HCT116 (cell line): ENCODE results near the gene PPP1R37. TPM values are rescaled to one million over a fixed set of nuclear protein-coding genes. Genes with fewer than 3 reads are reported as not detected.

Experiments
- ATAC-seq: fragments of 200-7000 bp; cut with Tn5 transposase; 2 replicates; pipeline ENCODE4 v1.9.1; 2020; ENCODE audit warnings: mild to moderate bottlenecking, moderate library complexity
- BruUV-seq: library from RNA; stranded (reverse); fragments of 400-500 nt; replicated peaks from 2 replicates; lab custom pipeline; 2021; lab: Mats Ljungman, UMichigan
- CTCF ChIA-PET: fragments of 300-600 bp; sonication (Branson Sonifier 250); formaldehyde crosslinking; loops from one replicate; lab custom pipeline; 2021; ENCODE audit warnings: antibody characterized with exemption; lab: Charles Lee
- POLR2A ChIA-PET: fragments of 300-600, 350-600 bp; sonication (Branson Sonifier 250); formaldehyde crosslinking; loops from one replicate; lab custom pipeline; 2021; ENCODE audit warnings: antibody characterized with exemption; lab: Charles Lee
- RAD21 ChIA-PET, 2 experiments: fragments of 300-600 bp; sonication (Branson Sonifier 250); formaldehyde crosslinking; loops; one replicate each; lab custom pipeline; 2023; ENCODE audit warnings: low total read pairs in 2 of 2; ENCODE audit not compliant: uncharacterized antibody in 2 of 2, unreplicated experiment in 2 of 2, low non-redundant PET in 1 of 2; lab: Charles Lee
- DNase-seq: peaks from one replicate; pipeline ENCODE4 v3.0.0-alpha.2; 2010; ENCODE audit warnings: low read depth, low spot score
- H2AFZ ChIP-seq: fragments of 200-600 bp; shearing (Covaris generic), sonication (generic); 2 replicates; pipeline ENCODE4 v1.6.1; 2017; ENCODE audit warnings: low read depth, mixed run types, mixed read lengths, antibody characterized with exemption, low read length; ENCODE audit not compliant: poor library complexity, severe bottlenecking
- H3K27ac ChIP-seq: 2 replicates; pipeline ENCODE4 v1.5.1; 2012; ENCODE audit warnings: low read depth, low read length
- H3K27me3 ChIP-seq: fragments of 200-600 bp; sonication (generic); 2 replicates; pipeline ENCODE4 v1.6.1; 2016; ENCODE audit warnings: mixed run types, low read length, mixed read lengths; ENCODE audit not compliant: insufficient read depth
- H3K36me3 ChIP-seq, 2 experiments: fragments of 200-500 bp in 1 of 2; fragments of 200-600 bp in 1 of 2; sonication (Bioruptor generic) in 1 of 2; sonication (generic) in 1 of 2; 2 replicates each; pipeline versions ENCODE4 v1.5.1 to v1.6.1; 2014 to 2016; ENCODE audit warnings: low read length in 2 of 2, inconsistent platforms in 1 of 2, mixed read lengths in 1 of 2, mixed run types in 1 of 2; ENCODE audit not compliant: insufficient read depth in 2 of 2, control insufficient read depth in 1 of 2
- H3K4me1 ChIP-seq, 2 experiments: fragments of 200-600 bp in 1 of 2; sonication (generic) in 1 of 2; 2 replicates each; pipeline versions ENCODE4 v1.5.1 to v1.6.1; 2012 to 2017; ENCODE audit warnings: low read length in 2 of 2, inconsistent platforms in 1 of 2, mild to moderate bottlenecking in 1 of 2, mixed read lengths in 1 of 2, mixed run types in 1 of 2, moderate library complexity in 1 of 2; ENCODE audit not compliant: insufficient read depth in 2 of 2, control insufficient read depth in 1 of 2
- H3K4me2 ChIP-seq: fragments of 200-600 bp; sonication (generic); 2 replicates; pipeline ENCODE4 v1.6.1; 2017; ENCODE audit warnings: mixed run types, low read length, mixed read lengths
- H3K4me3 ChIP-seq, 2 experiments: fragments of 200-600 bp in 1 of 2; sonication (generic) in 1 of 2; replicated peaks in 1 of 2; 2 replicates each; pipeline ENCODE4 v1.5.1; 2011 to 2016; ENCODE audit warnings: low read length in 2 of 2, control low read depth in 1 of 2, low read depth in 1 of 2, mild to moderate bottlenecking in 1 of 2, mixed read lengths in 1 of 2, mixed run types in 1 of 2
- H3K79me2 ChIP-seq: fragments of 200-600 bp; sonication (generic); 2 replicates; pipeline ENCODE4 v1.6.1; 2017; ENCODE audit warnings: mild to moderate bottlenecking, mixed run types, low read length, moderate library complexity, mixed read lengths; ENCODE audit not compliant: insufficient read depth
- H3K9ac ChIP-seq: fragments of 200-600 bp; sonication (generic); 2 replicates; pipeline ENCODE4 v1.6.1; 2016; ENCODE audit warnings: low read length, mixed read lengths
- H3K9me2 ChIP-seq: fragments of 200-600 bp; sonication (generic), shearing (Covaris generic); 2 replicates; pipeline ENCODE4 v1.6.1; 2017; ENCODE audit warnings: mixed run types, mild to moderate bottlenecking, moderate library complexity; ENCODE audit not compliant: insufficient read depth
- H3K9me3 ChIP-seq, 2 experiments: fragments of 200-500 bp in 1 of 2; fragments of 200-600 bp in 1 of 2; sonication (Bioruptor generic) in 1 of 2; sonication (generic) in 1 of 2; 2 replicates each; pipeline ENCODE4 v1.6.1; 2014 to 2017; ENCODE audit warnings: low read length in 2 of 2, mixed read lengths in 2 of 2, inconsistent platforms in 1 of 2, low read depth in 1 of 2, mild to moderate bottlenecking in 1 of 2, mixed run types in 1 of 2, moderate library complexity in 1 of 2; ENCODE audit not compliant: control insufficient read depth in 1 of 2, insufficient read depth in 1 of 2
- H4K20me1 ChIP-seq: fragments of 200-600 bp; sonication (generic), shearing (Covaris generic); 2 replicates; pipeline ENCODE4 v1.6.1; 2017; ENCODE audit warnings: mixed run types, mild to moderate bottlenecking, moderate library complexity; ENCODE audit not compliant: insufficient read depth
- ATF3 ChIP-seq: IDR thresholded peaks from 2 replicates; pipeline ENCODE4 v1.6.1; 2012
- CEBPB ChIP-seq: IDR thresholded peaks from 2 replicates; pipeline ENCODE4 v1.6.1; 2012; ENCODE audit warnings: low read depth
- CTCF ChIP-seq, 3 experiments: fragments of 200-600 bp in 1 of 3; sonication (generic) in 1 of 3; IDR thresholded peaks in 2 of 3; conservative IDR thresholded peaks in 1 of 3; 2 replicates each; pipeline ENCODE4 v1.5.1; 2012 to 2017; ENCODE audit warnings: low read depth in 2 of 3, low read length in 2 of 3, antibody characterized with exemption in 1 of 3, borderline replicate concordance in 1 of 3, control low read depth in 1 of 3, mild to moderate bottlenecking in 1 of 3, mixed read lengths in 1 of 3, mixed run types in 1 of 3, moderate library complexity in 1 of 3; ENCODE audit not compliant: insufficient read depth in 1 of 3
- EGR1 ChIP-seq: IDR thresholded peaks from 2 replicates; pipeline ENCODE4 v1.6.1; 2012; ENCODE audit warnings: low read depth
- ELF1 ChIP-seq: IDR thresholded peaks from 2 replicates; pipeline ENCODE4 v1.6.1; 2012; ENCODE audit warnings: low read depth, borderline replicate concordance
- EZH2 ChIP-seq: fragments of 200-600 bp; sonication (generic); IDR thresholded peaks from 2 replicates; pipeline ENCODE4 v1.6.1; 2017; ENCODE audit warnings: antibody characterized with exemption, mixed run types
- EZH2phosphoT487 ChIP-seq: fragments of 200-600 bp; IDR thresholded peaks from 2 replicates; pipeline ENCODE4 v1.6.1; 2018; ENCODE audit warnings: antibody characterized with exemption, borderline replicate concordance
- FOSL1 ChIP-seq: IDR thresholded peaks from 2 replicates; pipeline ENCODE4 v1.6.1; 2012; ENCODE audit warnings: low read depth
- JUND ChIP-seq: IDR thresholded peaks from 2 replicates; pipeline ENCODE4 v1.6.1; 2012
- MAX ChIP-seq: IDR thresholded peaks from 2 replicates; pipeline ENCODE4 v1.6.1; 2012
- POLR2AphosphoS5 ChIP-seq: IDR thresholded peaks from 2 replicates; pipeline ENCODE4 v1.6.1; 2011; ENCODE audit warnings: mild to moderate bottlenecking, low read depth, low read length, moderate library complexity
- SIN3A ChIP-seq: IDR thresholded peaks from 2 replicates; pipeline ENCODE4 v1.6.1; 2012; ENCODE audit warnings: low read depth
- SP1 ChIP-seq: IDR thresholded peaks from 2 replicates; pipeline ENCODE4 v1.6.1; 2012; ENCODE audit warnings: low read depth
- SRF ChIP-seq: IDR thresholded peaks from 2 replicates; pipeline ENCODE4 v1.6.1; 2012; ENCODE audit warnings: low read depth
- TCF7L2 ChIP-seq: IDR thresholded peaks from 2 replicates; pipeline ENCODE4 v1.7.0; 2011; ENCODE audit warnings: borderline replicate concordance, inconsistent platforms; ENCODE audit not compliant: insufficient read depth, insufficient read length; ENCODE audit errors: extremely low read depth
- YY1 ChIP-seq: IDR thresholded peaks from 2 replicates; pipeline ENCODE4 v1.6.1; 2011; ENCODE audit warnings: low read length, low read depth, moderate library complexity, mild to moderate bottlenecking; ENCODE audit not compliant: insufficient replicate concordance; ENCODE audit errors: extremely low read depth
- ZFX ChIP-seq: fragments of 450-650 bp; IDR thresholded peaks from 2 replicates; pipeline ENCODE4 v1.6.1; 2017
- ZNF274 ChIP-seq: fragments of 200-500 bp; sonication (Bioruptor generic); IDR thresholded peaks from 2 replicates; pipeline ENCODE4 v1.6.1; 2014; ENCODE audit warnings: mild to moderate bottlenecking, low read depth, low read length, inconsistent platforms
- intact Hi-C: fragments of 100-400 bp; cut with micrococcal nuclease; formaldehyde crosslinking; loops from 2 replicates; pipeline ENCODE4 v1.10.0; 2022
- total RNA-seq: library from RNA; stranded (reverse); gene quantifications from one replicate; pipeline ENCODE4 v1.2.1, GENCODE V29; 2021; ENCODE audit not compliant: unreplicated experiment
- TF ChIP-seq, protein P1 (sequence below): IDR thresholded peaks from 2 replicates; pipeline ENCODE4 v1.6.1; 2011; ENCODE audit warnings: mild to moderate bottlenecking, low read length, moderate library complexity; ENCODE audit not compliant: insufficient replicate concordance; ENCODE audit errors: extremely low read depth
- TF ChIP-seq, protein P2 (sequence below): IDR thresholded peaks from 2 replicates; pipeline ENCODE4 v1.6.1; 2012; ENCODE audit warnings: low read depth

Gene PPP1R37
- total RNA-seq, 1 experiment from 2014 or later, result 32.7 TPM

DNA sequence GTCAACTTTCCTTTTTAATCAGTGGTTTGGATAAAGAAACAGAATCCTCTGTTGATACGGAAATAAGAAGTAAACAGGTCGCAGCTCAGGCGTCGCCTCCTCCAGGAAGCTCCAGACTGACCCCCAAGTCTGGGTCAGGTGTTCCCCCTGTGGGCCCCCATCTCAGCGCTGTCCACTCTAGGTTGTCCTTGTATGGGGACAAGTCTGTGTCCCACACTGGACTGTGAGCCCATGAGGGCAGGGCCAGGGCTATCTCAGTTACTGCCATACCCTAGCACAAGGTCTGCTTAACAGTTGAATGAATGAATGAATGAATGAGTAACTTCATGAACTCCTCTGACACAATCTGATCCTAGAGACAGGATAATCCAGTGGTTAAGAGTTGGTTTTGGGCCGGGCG is 46.6 kb upstream of the PPP1R37 start:
- intact Hi-C loops, result no loop called here
- ATAC-seq, result no peak
- Histone ChIP-seq H3K4me3 (no peak overlapping the region), H2AFZ (no peak overlapping the region), H3K4me1 (peaks cover 6 to 25% of the 10 kb centered on the region in 2 experiments), H4K20me1 (0 out of 2 replicates have a peak, but pooled peaks cover 3% of the 10 kb centered on the region), H3K4me2 (no peak overlapping the region), H3K9me2 (no peaks in the 10 kb centered on the region), H3K27me3 (no peaks in the 10 kb centered on the region), H3K79me2 (peaks cover 98% of the 10 kb centered on the region), H3K36me3 (peaks cover 35 to 38% of the 10 kb centered on the region in 2 experiments), H3K27ac (no peak overlapping the region), H3K9me3 (no peaks in the 10 kb centered on the region), H3K9ac (no peak overlapping the region)
- no TSS peak for BruUV-seq
- TF ChIP-seq CTCF (IDR thresholded peaks at IDR 0.05 in 2 of 3, conservative IDR thresholded peaks at IDR 0.05 in 1 of 3; ENCODE audit: borderline replicate concordance in 1 of 3, insufficient read depth in 1 of 3, low read depth in 2 of 3, low read length in 2 of 3) (no peak), EZH2 (no peak), YY1 (no peak), ATF3 (no peak), EGR1 (no peak), POLR2AphosphoS5 (no peak), SP1 (no peak), CEBPB (no peak), FOSL1 (no peak), ZNF274 (no peak), EZH2phosphoT487 (no peak), SIN3A (no peak), MAX (no peak), TCF7L2 (no peak), JUND (no peak), SRF (no peak), ZFX (no peak), ELF1 (no peak)
- TF ChIP-seq, protein P1, sequence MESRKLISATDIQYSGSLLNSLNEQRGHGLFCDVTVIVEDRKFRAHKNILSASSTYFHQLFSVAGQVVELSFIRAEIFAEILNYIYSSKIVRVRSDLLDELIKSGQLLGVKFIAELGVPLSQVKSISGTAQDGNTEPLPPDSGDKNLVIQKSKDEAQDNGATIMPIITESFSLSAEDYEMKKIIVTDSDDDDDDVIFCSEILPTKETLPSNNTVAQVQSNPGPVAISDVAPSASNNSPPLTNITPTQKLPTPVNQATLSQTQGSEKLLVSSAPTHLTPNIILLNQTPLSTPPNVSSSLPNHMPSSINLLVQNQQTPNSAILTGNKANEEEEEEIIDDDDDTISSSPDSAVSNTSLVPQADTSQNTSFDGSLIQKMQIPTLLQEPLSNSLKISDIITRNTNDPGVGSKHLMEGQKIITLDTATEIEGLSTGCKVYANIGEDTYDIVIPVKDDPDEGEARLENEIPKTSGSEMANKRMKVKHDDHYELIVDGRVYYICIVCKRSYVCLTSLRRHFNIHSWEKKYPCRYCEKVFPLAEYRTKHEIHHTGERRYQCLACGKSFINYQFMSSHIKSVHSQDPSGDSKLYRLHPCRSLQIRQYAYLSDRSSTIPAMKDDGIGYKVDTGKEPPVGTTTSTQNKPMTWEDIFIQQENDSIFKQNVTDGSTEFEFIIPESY, result no peak
- TF ChIP-seq, protein P2, sequence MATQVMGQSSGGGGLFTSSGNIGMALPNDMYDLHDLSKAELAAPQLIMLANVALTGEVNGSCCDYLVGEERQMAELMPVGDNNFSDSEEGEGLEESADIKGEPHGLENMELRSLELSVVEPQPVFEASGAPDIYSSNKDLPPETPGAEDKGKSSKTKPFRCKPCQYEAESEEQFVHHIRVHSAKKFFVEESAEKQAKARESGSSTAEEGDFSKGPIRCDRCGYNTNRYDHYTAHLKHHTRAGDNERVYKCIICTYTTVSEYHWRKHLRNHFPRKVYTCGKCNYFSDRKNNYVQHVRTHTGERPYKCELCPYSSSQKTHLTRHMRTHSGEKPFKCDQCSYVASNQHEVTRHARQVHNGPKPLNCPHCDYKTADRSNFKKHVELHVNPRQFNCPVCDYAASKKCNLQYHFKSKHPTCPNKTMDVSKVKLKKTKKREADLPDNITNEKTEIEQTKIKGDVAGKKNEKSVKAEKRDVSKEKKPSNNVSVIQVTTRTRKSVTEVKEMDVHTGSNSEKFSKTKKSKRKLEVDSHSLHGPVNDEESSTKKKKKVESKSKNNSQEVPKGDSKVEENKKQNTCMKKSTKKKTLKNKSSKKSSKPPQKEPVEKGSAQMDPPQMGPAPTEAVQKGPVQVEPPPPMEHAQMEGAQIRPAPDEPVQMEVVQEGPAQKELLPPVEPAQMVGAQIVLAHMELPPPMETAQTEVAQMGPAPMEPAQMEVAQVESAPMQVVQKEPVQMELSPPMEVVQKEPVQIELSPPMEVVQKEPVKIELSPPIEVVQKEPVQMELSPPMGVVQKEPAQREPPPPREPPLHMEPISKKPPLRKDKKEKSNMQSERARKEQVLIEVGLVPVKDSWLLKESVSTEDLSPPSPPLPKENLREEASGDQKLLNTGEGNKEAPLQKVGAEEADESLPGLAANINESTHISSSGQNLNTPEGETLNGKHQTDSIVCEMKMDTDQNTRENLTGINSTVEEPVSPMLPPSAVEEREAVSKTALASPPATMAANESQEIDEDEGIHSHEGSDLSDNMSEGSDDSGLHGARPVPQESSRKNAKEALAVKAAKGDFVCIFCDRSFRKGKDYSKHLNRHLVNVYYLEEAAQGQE, result no peak
- CTCF ChIA-PET, result interaction anchor here (1.8 kb wide), 1 partner anchor 13 kb away, joined by 7 read pairs; no protein-coding TSS in a partner anchor
- POLR2A ChIA-PET, result no interaction called here
- DNase-seq, result no peak
- RAD21 ChIA-PET, result no interaction called here
